Fibroblast of skin of scalp (primary cell): Measurements from ENCODE around the gene SERPINI2.
"Not testable (repeated sequence)": the region's sequence is repeated elsewhere in the genome, so short reads cannot be mapped to it uniquely, and the experiment has no call there.

Experiments
- DNase-seq: peaks from one replicate; pipeline ENCODE4 v3.0.0-alpha.2; 2013

The SERPINI2 gene

DNA sequence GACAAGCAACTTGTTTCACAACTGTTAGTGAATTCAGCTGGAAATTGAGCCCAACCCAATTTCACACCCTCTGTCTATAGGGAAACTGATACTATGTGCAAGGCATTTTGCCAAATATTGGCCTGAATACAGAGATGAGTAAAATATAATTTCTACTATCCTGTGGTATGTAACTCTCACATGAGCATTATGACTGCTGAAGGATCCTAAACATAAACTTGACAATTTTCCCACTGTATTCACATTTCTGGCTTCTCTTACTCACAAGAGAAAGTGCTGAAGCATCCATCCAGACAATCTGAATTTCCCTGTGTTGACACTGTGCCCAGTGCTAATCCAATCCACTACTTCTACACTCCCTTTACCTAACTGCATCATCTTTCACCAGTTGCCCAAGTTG, 28.4 kb downstream of the SERPINI2 start:
- no peak for DNase-seq

GRCh38 chr3:167441256-167441655, 32.6 kb downstream of the SERPINI2 start:
- DNase-seq, result no peak

- no peak for DNase-seq
Observed at GRCh38 chr3:167437428-167438139, 36.3 kb downstream of the SERPINI2 start.

- not testable (repeated sequence) for DNase-seq
Observed at GRCh38 chr3:167426962-167427361, 46.9 kb downstream of the SERPINI2 start.

DNA sequence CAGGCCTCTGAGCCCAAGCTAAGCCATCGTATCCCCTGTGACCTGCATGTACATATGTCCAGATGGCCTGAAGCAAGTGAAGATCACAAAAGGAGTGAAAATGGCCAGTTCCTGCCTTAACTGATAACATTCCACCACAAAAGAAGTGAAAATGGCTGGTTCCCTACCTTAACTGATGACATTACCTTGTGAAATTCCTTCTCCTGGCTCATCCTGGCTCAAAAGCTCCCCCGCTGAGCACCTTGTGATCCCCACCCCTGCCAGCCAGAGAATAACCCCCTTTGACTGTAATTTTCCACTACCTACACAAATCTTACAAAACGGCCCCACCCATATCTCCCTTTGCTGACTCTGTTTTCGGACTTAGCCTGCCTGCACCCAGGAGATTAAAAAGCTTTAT, 51.4 kb downstream of the SERPINI2 start:
- DNase-seq, result not testable (repeated sequence)

GRCh38 chr3:167409611-167410010, 64.2 kb downstream of the SERPINI2 start:
- no peak for DNase-seq

DNA sequence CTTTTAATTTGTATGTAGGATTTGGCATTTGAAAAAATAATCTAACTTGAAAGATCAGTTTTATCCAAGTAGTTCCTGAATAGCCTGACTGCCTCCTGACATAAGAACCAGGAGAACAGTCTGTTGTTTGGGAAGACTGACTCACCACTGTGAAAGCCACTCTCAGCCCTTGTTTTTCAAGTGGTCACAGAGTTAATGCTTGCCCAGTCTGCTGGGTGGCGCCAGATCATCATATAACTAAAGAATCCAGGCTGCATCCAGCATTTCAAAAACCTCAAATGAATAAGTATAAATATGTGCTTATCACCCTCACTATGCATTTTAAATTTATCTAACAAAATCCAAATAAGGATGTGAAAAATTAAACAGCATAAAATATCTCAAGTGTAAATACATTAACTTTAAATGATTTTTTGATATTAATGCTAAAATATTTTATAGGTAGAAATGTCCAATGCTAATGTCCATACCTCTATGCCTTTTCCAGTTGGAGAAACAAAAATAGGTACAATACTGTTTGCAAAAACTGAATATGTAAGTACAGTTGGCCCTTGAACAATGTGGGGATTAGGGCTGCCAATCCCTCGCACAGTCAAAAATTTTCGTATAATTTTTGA, 66.9 kb downstream of the SERPINI2 start:
- peak; percentile 46 for DNase-seq

DNA sequence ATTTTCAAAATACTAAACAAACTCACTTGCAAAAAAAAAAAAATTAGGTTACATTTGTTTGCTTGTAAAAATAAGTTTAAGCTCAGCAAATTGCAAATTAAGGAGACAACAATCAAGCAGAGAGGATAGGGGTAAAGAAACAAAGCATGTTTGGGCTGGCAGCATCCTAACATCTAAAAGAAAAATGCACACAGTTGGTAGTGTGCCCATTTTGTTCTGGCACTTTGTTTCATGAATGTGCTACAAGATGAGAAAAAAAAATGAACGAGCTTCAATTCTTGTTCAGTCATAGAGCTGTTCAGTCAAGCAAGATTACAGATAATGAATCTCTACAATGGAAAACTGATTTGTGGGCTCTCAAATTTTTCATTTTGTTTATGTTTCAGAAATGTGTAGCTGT, 76.0 kb downstream of the SERPINI2 start:
- DNase-seq, result no peak

DNA sequence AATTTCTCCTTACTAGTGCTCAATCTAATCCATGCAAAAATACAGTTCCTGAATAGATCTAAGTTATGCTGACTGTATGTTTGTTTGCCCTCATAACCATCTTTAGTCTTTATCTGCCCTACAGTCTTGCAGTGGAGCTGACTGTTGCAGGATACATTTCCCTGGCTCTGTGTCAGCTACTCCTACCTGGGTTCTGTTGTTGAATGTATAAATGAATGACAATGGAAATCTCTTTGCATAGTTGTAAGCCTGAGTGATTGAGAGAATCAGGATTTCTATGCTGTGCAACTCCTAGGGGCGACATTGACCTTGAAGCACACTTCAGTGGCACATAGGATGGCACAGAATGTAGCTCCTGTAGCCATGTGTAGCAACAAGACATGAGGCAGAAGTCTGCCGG, 77.8 kb downstream of the SERPINI2 start:
- no peak for DNase-seq

DNA sequence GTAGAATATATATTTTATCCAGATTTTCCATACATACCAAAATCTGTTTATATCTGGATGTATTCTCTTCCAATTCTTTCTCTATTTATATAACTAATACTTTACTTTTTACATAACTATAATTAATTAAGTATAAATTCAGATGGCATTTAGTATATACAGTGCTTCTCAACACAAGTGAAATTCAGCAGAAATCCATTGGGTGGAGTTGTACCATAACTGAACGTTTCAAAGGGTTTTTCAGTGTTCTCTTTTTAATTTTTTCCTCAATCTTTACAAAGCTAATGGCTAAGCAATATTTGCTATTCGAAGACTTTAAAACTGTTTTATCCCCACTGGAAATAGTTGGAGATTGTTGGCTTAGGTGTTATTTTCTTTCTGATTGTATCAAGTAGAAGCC, 79.8 kb downstream of the SERPINI2 start:
- no peak for DNase-seq
